Breast epithelium (tissue), 3 donors: ENCODE measurements around the gene COG1.

Source experiments
- POLR2A ChIP-seq: fragments of 450-650 bp; IDR thresholded peaks from one replicate; pipeline ENCODE4 v1.6.1; 2016; ENCODE audit warnings: antibody characterized with exemption, mild to moderate bottlenecking, moderate library complexity
- POLR2AphosphoS5 ChIP-seq, 3 donors: sonication (generic); formaldehyde crosslinking; IDR thresholded peaks; one replicate each; pipeline ENCODE4 v1.6.1; 2017; ENCODE audit warnings: antibody characterized with exemption in 3 of 3
- TF ChIP-seq, protein P1 (sequence below), 3 donors: fragments of 450-650 bp; IDR thresholded peaks; one replicate each; pipeline ENCODE4 v1.5.1; 2016 to 2017; ENCODE audit warnings: antibody characterized with exemption in 3 of 3, mild to moderate bottlenecking in 3 of 3, moderate library complexity in 3 of 3

DNA sequence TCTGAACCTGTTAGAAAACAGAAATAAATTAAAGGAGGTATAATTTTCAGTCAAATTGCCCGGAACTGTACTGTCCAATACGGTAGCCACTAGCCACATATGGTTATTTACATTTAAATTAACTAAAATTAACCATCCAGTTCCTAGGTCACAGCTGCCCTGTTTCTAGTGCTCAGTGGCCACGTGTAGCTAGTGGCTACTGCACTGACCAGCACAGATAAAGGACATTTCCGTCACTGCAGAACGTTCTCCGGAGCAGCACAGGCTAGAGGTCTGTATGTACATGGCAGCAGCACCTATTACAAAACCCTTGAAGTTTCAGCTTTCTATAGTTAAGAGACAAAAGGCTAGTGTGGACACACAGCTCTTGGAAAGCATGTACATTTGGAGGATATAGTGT lies 35.1 kb downstream of the COG1 start:
- TF ChIP-seq POLR2AphosphoS5 (IDR thresholded peaks at IDR 0.05) (no peak), POLR2A (no peak)
- TF ChIP-seq, protein P1, sequence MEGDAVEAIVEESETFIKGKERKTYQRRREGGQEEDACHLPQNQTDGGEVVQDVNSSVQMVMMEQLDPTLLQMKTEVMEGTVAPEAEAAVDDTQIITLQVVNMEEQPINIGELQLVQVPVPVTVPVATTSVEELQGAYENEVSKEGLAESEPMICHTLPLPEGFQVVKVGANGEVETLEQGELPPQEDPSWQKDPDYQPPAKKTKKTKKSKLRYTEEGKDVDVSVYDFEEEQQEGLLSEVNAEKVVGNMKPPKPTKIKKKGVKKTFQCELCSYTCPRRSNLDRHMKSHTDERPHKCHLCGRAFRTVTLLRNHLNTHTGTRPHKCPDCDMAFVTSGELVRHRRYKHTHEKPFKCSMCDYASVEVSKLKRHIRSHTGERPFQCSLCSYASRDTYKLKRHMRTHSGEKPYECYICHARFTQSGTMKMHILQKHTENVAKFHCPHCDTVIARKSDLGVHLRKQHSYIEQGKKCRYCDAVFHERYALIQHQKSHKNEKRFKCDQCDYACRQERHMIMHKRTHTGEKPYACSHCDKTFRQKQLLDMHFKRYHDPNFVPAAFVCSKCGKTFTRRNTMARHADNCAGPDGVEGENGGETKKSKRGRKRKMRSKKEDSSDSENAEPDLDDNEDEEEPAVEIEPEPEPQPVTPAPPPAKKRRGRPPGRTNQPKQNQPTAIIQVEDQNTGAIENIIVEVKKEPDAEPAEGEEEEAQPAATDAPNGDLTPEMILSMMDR (IDR thresholded peaks at IDR 0.05): no peak
